Muscle of arm (tissue), 12 donors: Measurements from ENCODE around the gene TKT. TPM values are rescaled to one million over a fixed set of nuclear protein-coding genes. Genes with fewer than 3 reads are reported as not detected.

Experiments used
- DNase-seq: peaks from one replicate; pipeline ENCODE4 v3.0.0-alpha.2; 2013
- polyA plus RNA-seq, 12 donors: library from polyadenylated mRNA; unstranded; fragments of 120-200 nt; gene quantifications; one replicate each; pipeline ENCODE4 v1.2.1, GENCODE V29; 2013; ENCODE audit not compliant: insufficient read length in 12 of 12

TKT gene
- polyA plus RNA-seq, 12 donors: 24.9 to 75.6 (median 28.2) TPM; not detected in 1

DNA sequence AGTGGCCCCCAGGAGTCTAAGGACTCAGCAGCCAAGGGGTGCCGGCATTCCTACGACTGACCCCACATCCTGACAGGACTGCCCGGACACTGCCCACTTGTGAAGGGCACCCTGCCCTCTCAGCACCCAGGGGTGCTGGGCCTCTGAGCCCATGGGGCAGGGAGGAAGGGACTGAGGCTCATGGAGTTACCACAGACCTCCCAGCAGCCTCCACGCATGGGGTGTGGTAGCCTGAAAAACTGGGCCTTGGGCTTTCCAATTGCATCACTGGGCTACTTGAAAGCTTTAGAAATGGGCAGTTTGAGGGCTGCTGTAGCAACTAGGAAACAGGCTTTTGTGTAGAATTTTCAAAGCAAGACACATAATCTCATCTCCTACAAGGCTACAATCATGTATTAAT, 13.2 kb downstream of the TKT start:
- DNase-seq: no peak

DNA sequence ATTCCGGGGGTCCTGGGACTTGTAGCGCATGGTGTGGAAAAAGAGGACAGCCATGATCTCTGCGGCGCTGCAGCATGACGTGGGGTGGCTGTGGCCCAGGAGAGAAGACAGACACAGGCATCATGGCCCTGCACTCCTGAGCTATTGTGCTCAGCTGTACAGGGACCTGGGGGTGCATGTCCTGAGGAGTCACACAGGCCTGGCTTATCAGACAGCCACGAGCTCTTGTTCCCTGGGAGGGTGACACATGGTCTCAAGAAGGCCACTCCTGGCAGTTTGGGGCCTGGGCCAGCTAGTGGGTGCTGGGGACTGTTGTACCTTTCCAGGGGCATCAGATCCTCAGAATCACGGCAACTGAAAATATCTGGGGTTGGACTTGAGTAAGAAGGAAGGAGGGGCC, 13.7 kb downstream of the TKT start:
- no peak for DNase-seq

GRCh38 chr3:53240989-53241972, 14.5 kb downstream of the TKT start:
- no peak for DNase-seq

GRCh38 chr3:53239800-53240199, 16.0 kb downstream of the TKT start:
- no peak for DNase-seq

DNA sequence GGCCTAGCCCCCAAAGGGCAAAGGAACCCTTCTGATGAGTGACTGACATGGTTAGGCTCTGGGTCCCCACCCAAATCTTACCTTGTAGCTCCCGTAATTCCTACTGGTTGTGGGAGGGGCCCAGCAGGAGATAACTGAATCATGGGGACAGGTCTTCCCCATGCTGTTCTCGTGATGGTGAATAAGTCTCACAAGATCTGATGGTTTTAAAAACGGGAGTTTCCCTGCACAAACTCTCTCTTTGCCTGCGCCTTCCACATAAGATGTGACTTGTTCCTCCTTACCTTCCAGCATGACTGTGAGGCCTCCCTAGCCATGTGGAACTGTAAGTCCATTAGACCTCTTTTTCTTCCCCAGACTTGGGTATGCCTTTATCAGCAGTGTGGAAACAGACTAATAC, 16.9 kb downstream of the TKT start:
- no peak for DNase-seq

- DNase-seq: no peak
These were observed 17.6 kb downstream of the TKT start for GRCh38 chr3:53238051-53238850.

GRCh38 chr3:53236112-53236841, 19.5 kb downstream of the TKT start:
- no peak for DNase-seq

- no peak for DNase-seq
These were observed 20.3 kb downstream of the TKT start for GRCh38 chr3:53235545-53235944.

- no peak for DNase-seq
These were observed 21.0 kb downstream of the TKT start for GRCh38 chr3:53234841-53235232.

DNA sequence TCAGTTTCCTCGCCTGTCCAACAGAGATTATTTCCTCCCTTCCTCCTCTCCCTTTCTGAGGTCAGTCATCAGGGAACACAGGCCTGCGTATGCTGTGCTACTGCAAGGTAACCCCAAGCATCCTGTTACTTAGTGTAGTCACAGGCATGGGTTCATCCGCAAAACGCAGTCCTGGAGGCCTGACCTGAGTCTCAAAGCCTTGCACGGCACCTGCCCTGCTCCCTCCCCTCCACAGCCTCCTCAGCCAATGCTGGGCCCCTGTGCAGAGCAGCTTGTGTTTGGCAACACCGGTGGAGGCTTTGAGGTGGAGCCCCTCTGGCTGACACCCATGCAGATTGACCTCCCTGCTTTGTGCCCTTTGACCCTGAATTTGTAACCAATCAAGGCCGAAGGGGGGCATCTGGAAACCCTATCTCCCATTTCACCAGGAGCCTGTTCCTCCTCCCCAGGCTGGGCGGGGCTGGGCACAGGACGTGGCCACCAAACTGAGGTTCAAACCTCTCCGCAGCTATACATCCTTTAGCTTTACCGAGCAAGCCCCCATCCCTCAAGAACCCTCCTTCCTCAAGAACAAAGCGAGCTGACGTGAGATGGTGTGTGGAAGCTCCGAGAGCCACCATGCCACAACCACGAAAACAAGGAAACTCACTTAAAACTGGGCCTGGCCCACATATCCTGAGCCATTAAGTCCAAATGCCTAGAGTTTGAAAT, 21.5 kb downstream of the TKT start:
- no peak for DNase-seq

DNA sequence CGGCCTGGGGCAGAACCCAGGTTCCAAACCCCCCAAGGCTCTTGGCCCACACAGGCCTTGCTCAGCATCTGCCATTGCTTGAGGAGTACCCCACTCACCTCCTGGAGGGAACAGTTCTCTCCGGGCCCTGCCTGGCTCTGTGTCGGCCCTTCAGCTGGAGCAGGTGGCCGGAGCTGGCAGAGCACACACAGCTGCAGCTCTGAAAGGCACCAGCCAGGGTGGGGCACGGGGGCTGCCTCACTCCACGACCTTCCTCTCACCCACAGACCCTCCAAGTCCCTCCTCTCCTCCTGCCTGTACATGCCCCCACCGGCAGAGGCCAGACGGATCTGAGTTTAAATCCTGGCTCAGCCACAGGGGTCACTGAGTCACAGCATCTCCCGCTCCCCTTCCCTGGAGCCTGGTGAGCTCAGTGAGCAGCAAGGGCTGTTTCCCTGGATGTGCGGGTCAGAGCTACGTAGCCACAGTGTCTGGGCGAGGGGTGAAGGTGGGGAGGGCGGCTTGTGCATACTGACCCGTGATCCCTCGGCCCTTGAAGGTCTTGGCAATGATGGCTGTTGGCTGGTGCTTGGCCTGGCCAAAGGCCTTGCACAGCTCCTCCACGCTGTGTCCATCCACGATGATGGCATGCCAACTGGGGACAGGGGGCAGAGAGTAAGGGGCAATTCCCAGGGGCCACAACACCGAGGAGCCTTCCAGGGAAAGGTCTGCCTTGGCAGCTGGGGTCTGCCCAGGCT, 23.0 kb downstream of the TKT start:
- no peak for DNase-seq

GRCh38 chr3:53231532-53232511, 24.0 kb downstream of the TKT start:
- DNase-seq: no peak

DNA sequence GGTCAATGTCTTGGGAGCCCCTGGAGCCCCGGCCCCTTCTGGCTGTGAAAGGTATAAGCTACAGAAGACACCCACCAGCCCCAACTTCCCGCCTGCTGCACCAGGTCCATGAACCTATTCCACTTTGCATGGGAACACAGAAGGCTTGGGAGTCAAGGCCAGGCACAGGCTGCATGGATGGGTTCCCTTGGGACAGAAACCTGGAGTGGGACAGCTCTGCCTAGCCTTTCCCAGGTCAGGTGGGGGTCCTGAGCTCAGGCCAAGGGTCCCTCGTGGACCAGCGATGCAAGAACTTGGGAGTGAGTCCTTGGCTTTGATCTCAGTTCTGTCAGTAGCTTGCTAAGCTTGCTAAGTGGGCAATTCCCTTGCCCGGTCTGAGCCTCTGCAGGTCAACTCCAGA, 25.0 kb downstream of the TKT start:
- no peak for DNase-seq

GRCh38 chr3:53230041-53230621, 25.7 kb downstream of the TKT start:
- DNase-seq: no peak

DNA sequence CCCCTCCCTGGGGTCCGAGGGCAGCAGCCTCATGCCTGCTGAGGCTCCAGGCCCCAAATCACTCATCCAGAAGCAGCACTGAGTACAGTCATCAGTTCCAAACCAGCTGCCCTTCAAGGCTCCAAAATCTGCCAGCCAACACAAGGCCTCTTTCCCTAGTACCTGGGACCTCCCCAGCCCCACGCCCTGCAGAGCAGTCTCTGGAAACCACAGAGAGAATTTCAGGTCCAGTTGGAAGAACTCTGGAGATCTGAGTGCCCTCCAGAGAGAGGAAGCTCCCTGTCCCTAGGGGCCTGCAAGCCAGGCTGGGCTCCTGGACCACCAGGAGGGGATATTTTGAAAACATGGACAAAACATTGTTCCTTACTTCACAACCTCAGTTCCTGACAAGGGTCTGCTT, 26.2 kb downstream of the TKT start:
- DNase-seq: no peak

DNA sequence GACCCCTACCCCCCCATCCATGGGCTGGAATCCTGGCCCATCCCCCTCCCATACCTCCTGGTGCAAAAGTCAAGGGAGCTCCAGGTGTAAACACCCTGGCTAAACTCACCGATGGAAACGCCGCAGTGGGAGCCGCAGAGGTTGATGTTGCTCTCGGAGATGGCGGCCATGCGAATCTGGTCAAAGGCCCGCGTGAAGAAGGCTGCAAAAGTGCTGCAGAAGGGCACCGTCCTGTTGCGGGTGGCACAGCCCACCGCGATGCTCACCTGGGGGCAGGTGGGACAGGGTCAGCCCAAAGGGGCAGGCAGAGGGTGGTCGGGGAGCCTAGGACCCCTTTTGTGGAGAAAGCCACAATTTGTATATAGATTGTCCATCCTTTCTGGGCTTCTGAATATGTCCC, 26.7 kb downstream of the TKT start:
- DNase-seq: no peak

- no peak for DNase-seq
These were observed 27.6 kb downstream of the TKT start for GRCh38 chr3:53227993-53228885.

- no peak for DNase-seq
These were observed 28.9 kb downstream of the TKT start for GRCh38 chr3:53226841-53227407.
